NCI-H345 treated with DMSO at 0.1 percent for 48 hours (cell line): Measurements from ENCODE around the gene CTXND1.
"Not testable (repeated sequence)": the region's sequence is repeated elsewhere in the genome, so short reads cannot be mapped to it uniquely, and the experiment has no call there.

Experiments used
- DNase-seq: peaks from one replicate; lab custom pipeline; 2025; ENCODE audit not compliant: unreplicated experiment; lab: John Stamatoyannopoulos, UW

CTXND1 gene

GRCh38 chr15:80160570-80161156 is 91.3 kb downstream of the CTXND1 start:
- DNase-seq: no peak

- no peak for DNase-seq
These were observed 92.0 kb downstream of the CTXND1 start for GRCh38 chr15:80159811-80160569.

GRCh38 chr15:80159301-80159700 is 92.7 kb downstream of the CTXND1 start:
- DNase-seq: no peak

GRCh38 chr15:80157215-80157614 is 94.8 kb downstream of the CTXND1 start:
- DNase-seq: no peak

GRCh38 chr15:80156176-80156720 is 95.8 kb downstream of the CTXND1 start:
- DNase-seq: no peak

- DNase-seq: not testable (repeated sequence)
These were observed 96.4 kb downstream of the CTXND1 start for GRCh38 chr15:80155378-80156175.

GRCh38 chr15:80155001-80155377 is 97.0 kb downstream of the CTXND1 start:
- DNase-seq: no peak

GRCh38 chr15:80154336-80154735 is 97.7 kb downstream of the CTXND1 start:
- DNase-seq: no peak

- DNase-seq: no peak
These were observed 98.1 kb downstream of the CTXND1 start for GRCh38 chr15:80153900-80154299.

GRCh38 chr15:80152896-80153876 is 98.8 kb downstream of the CTXND1 start, which contains the start of gene FAH:
Gene FAH (plus strand): TSS chr15:80152999. CDS start chr15:80153055, 56 bp downstream.
- peak; percentile 11 for DNase-seq

GRCh38 chr15:80152180-80152895 is 99.7 kb downstream of the CTXND1 start:
- DNase-seq: peak; percentile 24

GRCh38 chr15:80151576-80151975 is 100.4 kb downstream of the CTXND1 start:
- no peak for DNase-seq

GRCh38 chr15:80151148-80151547 is 100.9 kb downstream of the CTXND1 start:
- DNase-seq: no peak
